Measurements from ENCODE around the gene ZNF778.
A peak's percentile ranks its signal among the peaks of the same experiment; 100 is the strongest.
"Not testable (repeated sequence)": the region's sequence is repeated elsewhere in the genome, so short reads cannot be mapped to it uniquely, and the experiment has no call there.

Gene ZNF778

GRCh38 chr16:89257281-89257731 is 39.8 kb downstream of the ZNF778 start:
- peak; percentile 54 for DNase-seq (ENCODE audit: low spot score)

GRCh38 chr16:89257757-89258465 is 40.4 kb downstream of the ZNF778 start:
- no peak for DNase-seq (ENCODE audit: low spot score)

- DNase-seq (ENCODE audit: low spot score): not testable (repeated sequence)
These were observed 42.4 kb downstream of the ZNF778 start for GRCh38 chr16:89259901-89260300.

- DNase-seq (ENCODE audit: low spot score): peak; percentile 37
These were observed 44.4 kb downstream of the ZNF778 start for GRCh38 chr16:89261691-89262563.

- no peak for DNase-seq (ENCODE audit: low spot score)
These were observed 47.5 kb downstream of the ZNF778 start for GRCh38 chr16:89264800-89265550.

GRCh38 chr16:89265647-89266046 is 48.1 kb downstream of the ZNF778 start:
- no peak for DNase-seq (ENCODE audit: low spot score)

- no peak for DNase-seq (ENCODE audit: low spot score)
These were observed 49.1 kb downstream of the ZNF778 start for GRCh38 chr16:89266521-89267134.

- DNase-seq (ENCODE audit: low spot score): not testable (repeated sequence)
These were observed 50.2 kb downstream of the ZNF778 start for GRCh38 chr16:89267746-89268145.

- DNase-seq (ENCODE audit: low spot score): no peak
These were observed 51.1 kb downstream of the ZNF778 start for GRCh38 chr16:89268585-89268984.

- DNase-seq (ENCODE audit: low spot score): peak; percentile 50
These were observed 51.7 kb downstream of the ZNF778 start for GRCh38 chr16:89268987-89269735.

- DNase-seq (ENCODE audit: low spot score): no peak
These were observed 52.5 kb downstream of the ZNF778 start for GRCh38 chr16:89269805-89270665.

- no peak for DNase-seq (ENCODE audit: low spot score)
These were observed 53.3 kb downstream of the ZNF778 start for GRCh38 chr16:89270666-89271345.

- no peak for DNase-seq (ENCODE audit: low spot score)
These were observed 55.1 kb downstream of the ZNF778 start for GRCh38 chr16:89272631-89273030.

- DNase-seq (ENCODE audit: low spot score): no peak
These were observed 56.4 kb downstream of the ZNF778 start for GRCh38 chr16:89273741-89274472.

GRCh38 chr16:89274561-89275283 is 57.2 kb downstream of the ZNF778 start:
- no peak for DNase-seq (ENCODE audit: low spot score)

- DNase-seq (ENCODE audit: low spot score): no peak
These were observed 57.7 kb downstream of the ZNF778 start for GRCh38 chr16:89275284-89275584.

GRCh38 chr16:89275837-89276720 is 58.6 kb downstream of the ZNF778 start:
- DNase-seq (ENCODE audit: low spot score): no peak

All from hepatic stellate cell (primary cell).